ENCODE measurements around the gene GRB2. TPM values are rescaled to one million over a fixed set of nuclear protein-coding genes. Genes with fewer than 3 reads are reported as not detected.

The GRB2 gene
- total RNA-seq, 2 donors from 2014 or later, result 120 to 144 TPM

DNA sequence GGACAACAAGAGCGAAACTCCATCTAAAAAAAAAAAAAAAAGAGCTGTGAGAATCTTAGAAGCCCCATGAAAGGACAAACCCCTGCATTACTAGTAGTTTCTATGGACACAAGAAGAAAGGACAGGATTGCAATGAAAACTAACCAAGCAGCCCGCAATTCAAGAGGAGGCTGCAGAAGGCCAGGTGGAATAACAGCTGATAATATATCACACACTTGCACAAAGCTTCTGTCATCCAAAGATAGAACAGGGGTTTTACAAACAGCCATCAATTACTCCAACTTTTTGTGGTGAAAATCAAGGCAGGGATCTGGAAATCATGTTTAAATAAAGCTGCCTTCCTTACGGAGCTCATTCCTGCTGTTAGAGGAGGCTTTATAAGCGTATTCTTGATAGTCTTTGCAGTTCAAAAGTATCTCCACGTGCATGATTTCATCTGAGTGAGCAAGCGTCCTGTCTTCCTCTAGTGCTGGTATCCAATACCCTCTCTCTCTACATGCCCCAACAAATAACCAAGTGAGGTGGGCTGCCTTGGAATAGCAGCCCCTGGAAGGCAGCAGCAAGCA is 27.8 kb upstream of the GRB2 start:
- Histone ChIP-seq H3K27me3 (replicated peaks; ENCODE audit: insufficient read depth) (no peaks in the 10 kb centered on the region), H3K4me3 (no peak overlapping the region), H3K9me3 (no peaks in the 10 kb centered on the region), H3K27ac (no peak overlapping the region), H3K36me3 (no peaks in the 10 kb centered on the region), H3K4me1 (ENCODE audit: control insufficient read depth in 1 of 2, low read depth in 2 of 2) (peaks cover 11 to 26% of the 10 kb centered on the region in 2 donors)
- ATAC-seq (ENCODE audit: insufficient number of reproducible peaks, low FRiP score, low read depth), result no peak
- TF ChIP-seq, protein P1, sequence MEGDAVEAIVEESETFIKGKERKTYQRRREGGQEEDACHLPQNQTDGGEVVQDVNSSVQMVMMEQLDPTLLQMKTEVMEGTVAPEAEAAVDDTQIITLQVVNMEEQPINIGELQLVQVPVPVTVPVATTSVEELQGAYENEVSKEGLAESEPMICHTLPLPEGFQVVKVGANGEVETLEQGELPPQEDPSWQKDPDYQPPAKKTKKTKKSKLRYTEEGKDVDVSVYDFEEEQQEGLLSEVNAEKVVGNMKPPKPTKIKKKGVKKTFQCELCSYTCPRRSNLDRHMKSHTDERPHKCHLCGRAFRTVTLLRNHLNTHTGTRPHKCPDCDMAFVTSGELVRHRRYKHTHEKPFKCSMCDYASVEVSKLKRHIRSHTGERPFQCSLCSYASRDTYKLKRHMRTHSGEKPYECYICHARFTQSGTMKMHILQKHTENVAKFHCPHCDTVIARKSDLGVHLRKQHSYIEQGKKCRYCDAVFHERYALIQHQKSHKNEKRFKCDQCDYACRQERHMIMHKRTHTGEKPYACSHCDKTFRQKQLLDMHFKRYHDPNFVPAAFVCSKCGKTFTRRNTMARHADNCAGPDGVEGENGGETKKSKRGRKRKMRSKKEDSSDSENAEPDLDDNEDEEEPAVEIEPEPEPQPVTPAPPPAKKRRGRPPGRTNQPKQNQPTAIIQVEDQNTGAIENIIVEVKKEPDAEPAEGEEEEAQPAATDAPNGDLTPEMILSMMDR (IDR thresholded peaks at IDR 0.05), result no peak
- no peak for DNase-seq (ENCODE audit: low spot score)

DNA sequence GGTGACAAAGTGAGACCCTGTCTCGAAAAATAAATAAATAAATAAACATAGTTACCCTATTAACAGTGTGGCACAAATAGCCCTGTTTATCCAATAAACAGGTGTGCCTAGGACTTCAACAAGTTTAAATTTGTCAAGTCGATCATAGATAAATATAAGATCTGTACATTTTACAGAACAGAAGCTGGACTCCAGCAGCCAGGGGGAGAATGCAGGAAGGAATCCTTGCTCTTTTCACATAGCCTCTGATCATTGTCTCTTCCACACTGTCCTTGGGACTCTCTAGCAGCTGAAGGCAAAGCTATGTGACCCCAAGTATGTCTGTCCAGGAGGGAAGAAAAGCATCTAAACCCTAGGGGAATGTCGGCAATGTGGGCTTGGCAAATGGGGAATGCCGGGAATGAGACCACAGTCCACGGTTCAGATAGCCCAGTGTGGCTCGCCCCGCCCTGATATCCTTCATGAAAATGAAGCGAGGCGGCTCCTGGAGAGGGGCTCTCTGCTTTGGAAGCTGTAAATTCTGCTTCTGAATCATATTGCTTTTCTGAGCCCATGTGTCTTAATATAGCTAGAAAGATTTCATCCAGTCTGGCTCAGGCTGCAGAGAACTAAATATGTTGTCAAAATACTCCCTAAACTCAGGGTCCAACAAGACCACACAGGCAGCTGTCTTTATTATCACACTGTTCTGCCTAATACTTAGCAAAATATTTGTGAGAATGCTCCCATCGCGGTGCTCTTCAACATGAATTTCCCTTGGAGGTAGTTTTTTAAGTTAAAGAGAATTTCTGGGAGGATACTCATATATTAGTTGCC is 24.9 kb upstream of the GRB2 start:
- DNase-seq (ENCODE audit: low spot score) (no peak), ATAC-seq (ENCODE audit: insufficient number of reproducible peaks, low FRiP score, low read depth) (no peak)
- no peaks in the 10 kb centered on the region for H3K27me3 ChIP-seq (replicated peaks; ENCODE audit: insufficient read depth)
- H3K9me3 ChIP-seq, result no peaks in the 10 kb centered on the region
- no peaks in the 10 kb centered on the region for H3K36me3 ChIP-seq
- H3K4me1 ChIP-seq (ENCODE audit: control insufficient read depth in 1 of 2, low read depth in 2 of 2), result peaks cover 18 to 35% of the 10 kb centered on the region in 2 donors
- TF ChIP-seq, protein P1 (IDR thresholded peaks at IDR 0.05), result no peak
- H3K4me3 ChIP-seq, result no peak overlapping the region
- H3K27ac ChIP-seq, result peak overlapping the region; percentile 80 to 90

DNA sequence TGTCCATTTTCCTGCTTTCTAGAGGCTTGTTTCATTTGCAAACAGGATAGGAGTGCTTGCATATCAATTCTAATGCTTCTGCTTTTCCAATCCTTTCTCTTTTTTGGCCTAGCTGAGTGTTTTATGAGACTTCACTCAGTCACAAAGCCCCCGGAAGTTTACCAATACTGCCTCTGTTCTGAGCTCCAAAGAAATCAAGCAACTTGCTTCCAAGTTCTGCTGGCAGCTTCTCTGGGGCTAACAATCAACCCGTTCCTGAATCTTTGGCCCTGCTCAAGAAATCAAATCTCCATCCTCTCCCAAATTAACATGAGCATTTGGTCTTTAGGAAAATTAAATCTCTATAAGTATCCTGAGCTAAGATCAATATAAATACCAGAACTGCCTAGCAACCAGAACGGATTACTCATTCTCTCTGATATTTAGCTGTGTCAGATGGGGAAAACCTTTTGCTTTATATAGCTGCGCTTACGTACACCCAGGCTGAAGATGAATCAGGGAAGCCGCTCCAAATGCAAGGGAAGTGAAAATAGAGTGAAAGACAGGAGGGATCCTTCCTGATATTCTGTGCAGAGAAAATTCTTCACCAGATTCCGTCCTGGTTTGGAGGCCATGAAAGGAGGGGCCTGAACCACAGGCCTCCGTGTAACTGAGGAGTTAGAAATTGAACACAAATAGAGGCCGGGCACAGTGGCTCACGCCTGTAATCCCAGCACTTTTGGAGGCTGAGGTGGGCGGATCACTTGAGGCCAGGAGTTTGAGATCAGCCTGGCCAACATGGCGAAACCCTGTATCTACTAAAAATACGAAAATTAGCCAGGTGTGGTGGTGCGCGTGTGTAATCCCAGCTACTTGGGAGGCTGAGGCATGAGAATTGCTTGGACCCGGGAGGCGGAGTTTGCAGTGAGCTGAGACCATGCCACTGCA is 23.3 kb upstream of the GRB2 start:
- Histone ChIP-seq H3K9me3 (no peaks in the 10 kb centered on the region), H3K27ac (peak overlapping the region; percentile 80 to 90), H3K27me3 (replicated peaks; ENCODE audit: insufficient read depth) (no peaks in the 10 kb centered on the region), H3K4me1 (ENCODE audit: control insufficient read depth in 1 of 2, low read depth in 2 of 2) (peaks cover 18 to 35% of the 10 kb centered on the region in 2 donors), H3K4me3 (peak overlapping the region; percentile 36), H3K36me3 (no peaks in the 10 kb centered on the region)
- TF ChIP-seq, protein P1 (IDR thresholded peaks at IDR 0.05), result no peak
- ATAC-seq (ENCODE audit: insufficient number of reproducible peaks, low FRiP score, low read depth), result peak; percentile 80
- DNase-seq (ENCODE audit: low spot score), result peak; percentile 45

DNA sequence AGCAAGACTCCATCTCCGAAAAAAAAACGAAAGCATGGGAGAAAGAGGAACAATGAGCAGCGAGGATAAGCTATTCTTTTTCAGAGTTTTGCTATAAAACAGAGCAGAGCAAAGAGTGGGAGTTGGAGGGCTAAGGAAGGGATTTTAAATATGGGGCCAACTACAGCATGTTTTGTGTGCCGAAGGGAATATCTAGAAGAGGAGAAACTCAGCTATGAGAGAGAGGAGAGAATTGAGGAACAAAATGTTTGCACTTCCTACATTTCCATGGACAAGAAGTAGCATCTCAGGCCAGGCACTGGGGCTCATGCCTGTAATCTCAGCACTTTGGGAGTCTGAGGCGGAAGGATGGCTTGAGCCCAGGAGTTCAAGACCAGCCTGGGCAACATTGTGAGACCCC is 13.1 kb upstream of the GRB2 start:
- Histone ChIP-seq H3K27me3 (replicated peaks; ENCODE audit: insufficient read depth) (no peaks in the 10 kb centered on the region), H3K27ac (no peak overlapping the region), H3K4me3 (no peak overlapping the region), H3K9me3 (no peaks in the 10 kb centered on the region), H3K36me3 (no peaks in the 10 kb centered on the region), H3K4me1 (ENCODE audit: control insufficient read depth in 1 of 2, low read depth in 2 of 2) (peaks cover 0 to 13% of the 10 kb centered on the region in 2 donors)
- ATAC-seq (ENCODE audit: insufficient number of reproducible peaks, low FRiP score, low read depth), result no peak
- TF ChIP-seq, protein P1 (IDR thresholded peaks at IDR 0.05), result no peak
- no peak for DNase-seq (ENCODE audit: low spot score)

All from thoracic aorta (tissue), 2 donors.